ENCODE measurements around the gene HCN2.

HCN2 gene

DNA sequence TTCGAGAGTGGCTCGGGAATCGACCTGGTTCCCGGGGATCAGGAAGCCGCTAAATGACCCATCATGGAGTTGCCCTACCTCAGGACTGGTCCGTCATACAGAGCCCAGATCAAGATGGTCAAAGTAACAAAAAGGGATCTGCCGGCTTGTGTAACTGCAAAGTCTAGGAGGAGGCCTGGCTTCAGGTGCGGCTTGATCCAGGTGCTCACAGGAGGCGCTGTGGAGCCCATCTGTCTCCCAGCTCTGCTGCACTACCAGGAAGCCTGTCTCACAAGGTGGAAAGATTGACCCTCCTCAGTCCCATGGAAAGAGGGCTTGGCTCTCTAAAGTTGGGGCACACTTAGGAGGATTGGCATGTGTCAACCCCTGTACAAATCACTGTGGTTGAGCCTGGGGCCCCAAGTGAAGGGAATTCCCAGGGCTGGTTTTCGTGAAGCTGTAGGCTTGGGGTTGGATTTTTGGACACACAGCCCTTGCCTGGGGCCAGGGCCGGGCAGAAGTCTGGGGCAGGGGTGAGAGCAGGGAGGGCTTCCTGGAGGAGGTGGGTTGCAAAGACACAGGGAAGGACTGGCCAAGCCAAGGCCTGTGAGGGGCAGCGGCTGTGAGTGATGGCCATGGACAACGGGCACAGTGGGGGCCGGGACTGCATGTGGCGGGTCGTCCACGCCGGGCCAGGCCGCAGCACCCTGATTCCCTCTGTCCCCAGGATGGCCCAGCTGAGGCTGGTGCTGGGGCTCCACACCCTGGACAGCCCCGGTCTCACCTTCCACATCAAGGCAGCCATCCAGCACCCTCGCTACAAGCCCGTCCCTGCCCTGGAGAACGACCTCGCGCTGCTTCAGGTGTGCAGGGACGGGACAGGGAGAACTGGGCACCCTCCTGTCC, 41.6 kb upstream of the HCN2 start:
- no peak for DNase-seq (ENCODE audit: extremely low read depth, low read depth)
- TF ChIP-seq, protein P1, sequence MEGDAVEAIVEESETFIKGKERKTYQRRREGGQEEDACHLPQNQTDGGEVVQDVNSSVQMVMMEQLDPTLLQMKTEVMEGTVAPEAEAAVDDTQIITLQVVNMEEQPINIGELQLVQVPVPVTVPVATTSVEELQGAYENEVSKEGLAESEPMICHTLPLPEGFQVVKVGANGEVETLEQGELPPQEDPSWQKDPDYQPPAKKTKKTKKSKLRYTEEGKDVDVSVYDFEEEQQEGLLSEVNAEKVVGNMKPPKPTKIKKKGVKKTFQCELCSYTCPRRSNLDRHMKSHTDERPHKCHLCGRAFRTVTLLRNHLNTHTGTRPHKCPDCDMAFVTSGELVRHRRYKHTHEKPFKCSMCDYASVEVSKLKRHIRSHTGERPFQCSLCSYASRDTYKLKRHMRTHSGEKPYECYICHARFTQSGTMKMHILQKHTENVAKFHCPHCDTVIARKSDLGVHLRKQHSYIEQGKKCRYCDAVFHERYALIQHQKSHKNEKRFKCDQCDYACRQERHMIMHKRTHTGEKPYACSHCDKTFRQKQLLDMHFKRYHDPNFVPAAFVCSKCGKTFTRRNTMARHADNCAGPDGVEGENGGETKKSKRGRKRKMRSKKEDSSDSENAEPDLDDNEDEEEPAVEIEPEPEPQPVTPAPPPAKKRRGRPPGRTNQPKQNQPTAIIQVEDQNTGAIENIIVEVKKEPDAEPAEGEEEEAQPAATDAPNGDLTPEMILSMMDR (IDR thresholded peaks at IDR 0.05; ENCODE audit: low read depth, low read length, missing control alignments) = no peak
- H3K4me3 ChIP-seq (replicated peaks; ENCODE audit: low read depth, low read length) = no peak overlapping the region

DNA sequence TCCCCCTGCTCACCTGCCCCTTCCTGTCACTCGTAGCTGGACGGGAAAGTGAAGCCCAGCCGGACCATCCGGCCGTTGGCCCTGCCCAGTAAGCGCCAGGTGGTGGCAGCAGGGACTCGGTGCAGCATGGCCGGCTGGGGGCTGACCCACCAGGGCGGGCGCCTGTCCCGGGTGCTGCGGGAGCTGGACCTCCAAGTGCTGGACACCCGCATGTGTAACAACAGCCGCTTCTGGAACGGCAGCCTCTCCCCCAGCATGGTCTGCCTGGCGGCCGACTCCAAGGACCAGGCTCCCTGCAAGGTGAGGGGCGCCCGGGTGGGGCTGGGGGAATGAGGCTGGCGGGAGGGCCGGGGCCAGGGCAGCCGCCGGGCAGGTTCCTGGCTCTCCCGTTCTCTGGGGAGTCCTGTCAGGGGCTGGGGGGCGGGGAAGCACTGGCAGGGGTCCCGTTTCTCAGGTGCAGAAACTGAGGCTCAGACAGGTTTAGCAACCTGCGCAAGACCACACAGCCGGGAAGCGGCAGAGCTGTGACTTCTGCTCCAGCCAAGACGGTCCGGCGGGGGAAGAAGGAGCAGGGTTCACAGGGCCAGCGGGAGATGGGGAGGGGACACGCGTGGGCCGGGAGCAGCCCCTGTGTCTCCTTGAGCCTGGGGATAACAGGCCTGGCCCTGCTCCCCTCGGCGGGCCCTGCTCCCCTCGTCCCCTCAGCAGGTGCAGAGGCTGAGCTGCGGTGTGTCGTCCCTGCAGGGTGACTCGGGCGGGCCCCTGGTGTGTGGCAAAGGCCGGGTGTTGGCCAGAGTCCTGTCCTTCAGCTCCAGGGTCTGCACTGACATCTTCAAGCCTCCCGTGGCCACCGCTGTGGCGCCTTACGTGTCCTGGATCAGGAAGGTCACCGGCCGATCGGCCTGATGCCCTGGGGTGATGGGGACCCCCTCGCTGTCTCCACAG, 40.5 kb upstream of the HCN2 start:
- no peak for DNase-seq (ENCODE audit: extremely low read depth, low read depth)
- TF ChIP-seq, protein P1 (IDR thresholded peaks at IDR 0.05; ENCODE audit: low read depth, low read length, missing control alignments) = no peak
- H3K4me3 ChIP-seq (replicated peaks; ENCODE audit: low read depth, low read length) = no peak overlapping the region

- no peak overlapping the region for H3K4me3 ChIP-seq (replicated peaks; ENCODE audit: low read depth, low read length)
- DNase-seq (ENCODE audit: extremely low read depth, low read depth) = no peak
- TF ChIP-seq, protein P1 (IDR thresholded peaks at IDR 0.05; ENCODE audit: low read depth, low read length, missing control alignments) = no peak
Observed at GRCh38 chr19:554817-555216, 34.9 kb upstream of the HCN2 start.

DNA sequence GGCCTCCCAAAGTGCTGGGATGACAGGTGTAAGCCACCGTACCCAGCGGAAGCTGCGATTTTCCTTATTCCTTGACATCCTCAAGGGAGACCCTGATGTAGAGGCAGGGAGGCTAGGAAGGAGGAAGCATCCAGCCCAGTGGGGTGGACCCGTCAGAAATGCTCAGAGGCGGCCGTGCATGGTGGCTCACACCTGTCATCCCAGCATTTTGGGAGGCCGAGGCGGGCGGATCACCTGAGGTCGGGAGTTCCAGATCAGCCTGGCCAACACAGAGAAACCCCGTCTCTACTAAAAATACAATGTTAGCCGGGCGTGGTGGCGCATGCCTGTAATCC, 34.2 kb upstream of the HCN2 start:
- TF ChIP-seq, protein P1 (IDR thresholded peaks at IDR 0.05; ENCODE audit: low read depth, low read length, missing control alignments) = no peak
- no peak overlapping the region for H3K4me3 ChIP-seq (replicated peaks; ENCODE audit: low read depth, low read length)
- no peak for DNase-seq (ENCODE audit: extremely low read depth, low read depth)

DNA sequence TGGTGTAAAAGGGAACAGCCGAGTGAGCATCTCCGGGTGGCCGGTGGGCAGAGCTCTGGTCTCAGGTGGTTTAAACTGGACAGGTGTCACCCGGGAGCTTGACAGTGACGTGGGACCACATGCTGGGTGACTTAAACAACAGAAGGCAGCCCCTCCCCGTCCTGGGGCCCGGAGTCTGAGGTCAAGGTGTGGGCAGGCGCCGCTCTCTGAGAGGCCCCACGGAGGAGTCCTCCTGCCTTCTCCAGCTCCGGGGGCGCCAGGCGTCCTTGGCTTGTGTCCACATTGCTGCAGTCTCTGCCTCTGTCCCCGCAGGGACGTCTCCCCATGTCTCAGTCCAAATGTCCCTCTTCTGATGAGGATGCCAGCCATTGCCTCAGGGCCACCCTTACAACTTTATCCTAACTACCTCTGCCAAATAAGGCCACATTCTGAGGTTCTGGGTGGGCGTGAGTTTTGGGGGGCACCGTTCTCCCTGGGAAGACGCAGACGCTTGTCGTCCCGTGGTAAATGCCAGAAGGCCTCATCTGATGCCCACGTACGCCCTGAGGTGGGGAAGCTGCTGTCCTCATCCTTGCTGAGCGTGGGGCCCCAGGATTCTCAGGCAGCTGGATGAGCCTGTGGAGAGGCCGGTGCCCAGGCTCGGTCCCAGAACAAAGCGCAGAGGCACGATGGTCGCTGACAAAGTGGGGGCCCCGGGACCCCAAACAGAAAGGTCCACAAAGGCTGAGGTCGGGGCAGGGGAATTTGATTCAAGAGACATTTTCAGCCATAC, 32.9 kb upstream of the HCN2 start:
- H3K4me3 ChIP-seq (replicated peaks; ENCODE audit: low read depth, low read length) = no peak overlapping the region
- TF ChIP-seq, protein P1 (IDR thresholded peaks at IDR 0.05; ENCODE audit: low read depth, low read length, missing control alignments) = no peak
- no peak for DNase-seq (ENCODE audit: extremely low read depth, low read depth)

DNA sequence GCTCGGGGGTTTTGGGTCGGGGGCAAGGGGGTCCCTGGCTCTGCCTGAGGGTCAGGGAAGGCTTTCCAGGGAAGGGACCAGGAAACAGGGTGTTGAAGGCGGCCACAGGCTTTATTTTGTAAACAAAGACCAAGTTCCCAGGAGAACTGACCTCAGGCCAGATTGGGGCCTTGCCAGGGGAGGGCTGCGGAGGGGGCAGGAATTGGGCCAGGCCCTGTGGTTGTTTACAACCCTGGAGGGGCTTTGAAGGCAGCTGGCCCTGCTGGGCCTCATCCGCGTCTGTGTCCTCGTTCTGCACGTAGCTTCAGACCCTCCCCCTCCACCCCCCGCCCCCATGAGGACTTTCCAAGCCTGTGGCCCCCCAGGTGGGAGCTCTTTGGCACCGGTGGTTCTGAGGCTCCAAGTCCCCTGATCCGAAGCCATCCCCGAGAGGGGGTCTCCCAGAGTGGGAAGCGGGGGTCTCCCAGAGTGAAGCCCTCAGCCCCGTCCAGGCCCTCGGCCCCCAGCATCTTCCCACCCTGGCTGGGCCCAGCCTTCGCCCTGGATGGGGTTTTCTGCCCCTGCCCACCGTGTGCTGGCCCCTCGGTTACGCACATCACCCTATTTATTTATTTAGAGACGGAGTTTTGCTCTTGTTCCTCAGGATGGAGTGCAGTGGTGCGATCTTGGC, 30.8 kb upstream of the HCN2 start:
- TF ChIP-seq, protein P1 (IDR thresholded peaks at IDR 0.05; ENCODE audit: low read depth, low read length, missing control alignments) = no peak
- no peak overlapping the region for H3K4me3 ChIP-seq (replicated peaks; ENCODE audit: low read depth, low read length)
- no peak for DNase-seq (ENCODE audit: extremely low read depth, low read depth)

All from HFF-Myc (cell line).